GOT3 (cell line): ENCODE data around the gene ADGRA1.
"Not testable (repeated sequence)": the region's sequence is repeated elsewhere in the genome, so short reads cannot be mapped to it uniquely, and the experiment has no call there.

ENCODE experiments used
- DNase-seq: peaks from one replicate; lab custom pipeline; 2025; ENCODE audit warnings: mixed read lengths; lab: John Stamatoyannopoulos, UW

ADGRA1 gene

DNA sequence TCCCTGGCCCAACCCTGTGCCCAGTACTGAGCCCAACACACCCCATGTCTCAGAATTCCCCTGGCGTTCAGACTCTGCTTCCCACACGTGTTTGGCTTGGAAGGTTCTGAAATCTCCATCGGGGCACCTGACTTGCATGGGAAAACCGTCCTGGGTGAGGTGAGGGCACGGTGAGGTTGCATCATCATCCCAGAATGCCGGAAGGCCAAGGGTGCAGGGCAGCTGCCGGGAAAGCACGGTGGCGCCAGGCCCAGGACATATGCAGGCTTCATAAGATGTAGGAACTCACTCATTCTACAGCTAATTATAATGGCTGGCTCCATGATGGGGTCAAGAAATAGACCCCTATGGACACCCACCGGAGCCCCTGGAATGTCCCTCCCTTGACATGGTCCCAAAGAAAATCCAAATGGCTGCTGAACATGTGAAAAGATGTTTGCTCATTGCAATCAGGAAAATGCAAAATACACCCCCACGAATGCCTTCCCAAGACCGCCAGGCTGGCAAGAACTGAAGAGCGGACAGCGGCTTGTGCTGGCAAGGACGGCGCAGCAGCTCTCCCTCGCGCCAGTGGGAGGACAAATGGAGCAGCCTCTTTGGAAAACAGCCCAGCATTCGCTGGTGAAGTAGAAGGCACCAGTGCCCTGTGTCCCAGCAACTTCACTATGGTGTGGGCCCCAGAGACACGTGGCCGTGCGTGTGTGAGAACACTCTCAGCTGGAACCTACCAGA lies 74.6 kb downstream of the ADGRA1 start:
- DNase-seq = no peak

DNA sequence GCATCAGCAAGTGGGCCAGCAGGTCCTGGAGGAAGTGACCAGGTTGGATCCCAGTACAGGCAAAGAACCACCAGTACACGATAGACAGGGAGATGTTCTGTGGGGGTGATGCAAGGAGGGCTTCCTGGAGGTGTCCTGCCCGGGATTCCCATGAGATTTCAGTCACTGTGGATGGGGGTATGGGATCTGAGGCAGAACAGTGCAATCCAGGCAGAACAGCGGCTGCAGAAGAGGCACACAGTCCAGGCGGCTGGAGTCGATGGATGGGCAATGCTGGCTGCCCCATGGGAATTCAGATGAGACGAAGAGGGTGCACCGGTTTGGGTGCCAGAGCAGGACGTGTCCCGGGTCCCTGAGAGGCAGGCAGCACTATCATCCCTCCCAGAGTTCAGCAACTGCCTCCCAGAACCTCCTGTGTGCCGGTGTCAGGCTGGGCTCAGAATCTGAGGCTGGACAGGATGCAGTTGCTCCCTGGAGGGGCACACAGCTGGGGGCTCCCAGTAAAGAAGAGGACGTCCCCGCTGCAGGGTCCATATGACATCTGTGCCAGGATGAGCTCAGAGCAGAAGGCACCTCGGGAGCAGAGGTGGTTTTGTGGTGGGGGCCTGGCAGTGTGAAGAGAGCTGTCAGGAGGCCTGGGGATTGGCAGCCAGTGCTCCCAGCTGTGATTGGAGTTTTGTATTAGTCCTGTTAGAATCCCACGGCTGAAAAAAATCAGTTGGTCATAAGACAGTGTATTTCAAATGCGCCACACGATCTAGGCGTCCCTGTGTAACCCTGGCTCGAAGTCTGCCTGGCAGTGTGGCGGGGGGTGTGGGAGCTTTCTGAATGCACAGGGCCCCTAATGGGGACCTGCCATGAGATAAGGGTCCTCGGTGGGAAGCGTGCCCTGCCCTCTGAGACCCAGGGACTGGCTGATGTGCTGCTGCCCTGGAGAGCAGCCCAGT lies 75.5 kb downstream of the ADGRA1 start:
- no peak for DNase-seq

DNA sequence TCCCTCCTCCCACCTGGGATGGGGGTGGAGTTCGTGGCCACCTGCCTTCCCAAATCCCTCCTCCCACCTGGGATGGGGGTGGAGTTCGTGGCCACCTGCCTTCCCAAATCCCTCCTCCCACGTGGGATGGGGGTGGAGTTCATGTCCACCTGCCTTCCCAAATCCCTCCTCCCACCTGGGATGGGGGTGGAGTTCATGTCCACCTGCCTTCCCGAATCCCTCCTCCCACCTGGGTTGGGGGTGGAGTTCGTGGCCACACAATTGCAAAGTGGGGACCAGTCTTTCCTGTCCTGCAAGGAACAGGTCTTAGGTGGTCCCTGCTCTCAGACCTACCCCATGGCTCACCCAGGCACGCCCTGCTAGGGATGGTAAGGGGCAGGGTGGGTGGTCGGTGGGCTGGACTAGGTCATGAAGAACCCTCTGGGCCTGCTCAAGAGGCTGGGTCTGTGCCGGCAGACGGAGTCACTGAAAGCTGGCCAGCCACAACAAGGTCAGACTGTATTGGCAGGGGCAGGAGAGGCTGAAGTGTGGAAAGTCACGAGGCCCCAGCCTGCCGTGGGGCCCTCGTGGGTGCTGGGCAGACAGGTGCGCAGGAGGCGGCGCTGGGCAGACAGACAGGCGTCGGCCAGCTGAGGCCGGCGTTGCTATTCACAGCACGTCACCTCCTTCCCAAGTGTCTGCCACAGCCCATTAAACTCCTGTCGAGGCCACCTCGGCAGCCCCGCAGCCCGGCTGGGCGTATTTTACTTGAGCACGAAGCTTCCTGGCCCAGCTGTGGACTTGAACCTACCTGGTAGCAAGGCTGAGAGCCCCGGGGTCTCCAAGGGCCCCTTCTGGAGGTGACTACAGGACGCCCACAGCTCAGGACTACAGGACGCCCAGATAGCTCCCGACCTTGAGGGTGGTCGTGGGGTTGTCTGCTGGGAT lies 76.4 kb downstream of the ADGRA1 start:
- no peak for DNase-seq

DNA sequence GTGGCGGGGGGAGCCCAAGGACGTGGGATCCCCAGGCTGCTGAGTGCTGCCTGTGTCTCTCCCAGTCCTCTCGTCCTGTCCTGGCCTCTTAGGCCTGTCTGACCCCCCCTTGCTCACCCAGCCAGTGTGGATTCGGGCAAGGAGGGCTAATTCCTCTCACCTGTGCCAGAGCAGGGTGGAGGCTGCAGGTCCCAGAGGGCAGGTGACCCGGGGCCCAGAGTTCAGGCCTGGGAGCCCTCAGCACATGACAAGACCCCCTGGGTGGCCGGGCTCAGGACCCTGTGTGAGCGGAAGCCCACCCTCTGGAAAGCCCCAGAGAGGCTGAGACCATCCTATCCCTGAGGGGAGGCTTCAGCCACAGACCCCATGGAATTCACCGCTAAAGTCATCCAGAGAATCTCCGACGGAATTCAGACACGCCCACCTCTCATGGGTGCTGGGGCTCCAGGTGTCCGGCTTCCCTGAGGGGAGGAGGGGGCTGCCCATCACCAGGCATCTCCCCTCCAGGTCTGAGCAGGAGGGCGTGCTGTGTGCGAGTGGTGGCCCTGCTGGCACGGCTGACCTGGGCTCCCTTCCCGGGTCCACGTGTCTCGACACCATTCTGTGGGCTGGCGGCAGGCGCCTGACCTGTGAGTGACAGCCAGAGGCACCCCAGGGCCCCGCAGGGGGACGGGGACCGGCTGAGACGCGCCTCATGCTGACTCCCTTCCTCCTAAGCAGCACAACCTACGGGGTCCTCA lies 77.3 kb downstream of the ADGRA1 start:
- no peak for DNase-seq

DNA sequence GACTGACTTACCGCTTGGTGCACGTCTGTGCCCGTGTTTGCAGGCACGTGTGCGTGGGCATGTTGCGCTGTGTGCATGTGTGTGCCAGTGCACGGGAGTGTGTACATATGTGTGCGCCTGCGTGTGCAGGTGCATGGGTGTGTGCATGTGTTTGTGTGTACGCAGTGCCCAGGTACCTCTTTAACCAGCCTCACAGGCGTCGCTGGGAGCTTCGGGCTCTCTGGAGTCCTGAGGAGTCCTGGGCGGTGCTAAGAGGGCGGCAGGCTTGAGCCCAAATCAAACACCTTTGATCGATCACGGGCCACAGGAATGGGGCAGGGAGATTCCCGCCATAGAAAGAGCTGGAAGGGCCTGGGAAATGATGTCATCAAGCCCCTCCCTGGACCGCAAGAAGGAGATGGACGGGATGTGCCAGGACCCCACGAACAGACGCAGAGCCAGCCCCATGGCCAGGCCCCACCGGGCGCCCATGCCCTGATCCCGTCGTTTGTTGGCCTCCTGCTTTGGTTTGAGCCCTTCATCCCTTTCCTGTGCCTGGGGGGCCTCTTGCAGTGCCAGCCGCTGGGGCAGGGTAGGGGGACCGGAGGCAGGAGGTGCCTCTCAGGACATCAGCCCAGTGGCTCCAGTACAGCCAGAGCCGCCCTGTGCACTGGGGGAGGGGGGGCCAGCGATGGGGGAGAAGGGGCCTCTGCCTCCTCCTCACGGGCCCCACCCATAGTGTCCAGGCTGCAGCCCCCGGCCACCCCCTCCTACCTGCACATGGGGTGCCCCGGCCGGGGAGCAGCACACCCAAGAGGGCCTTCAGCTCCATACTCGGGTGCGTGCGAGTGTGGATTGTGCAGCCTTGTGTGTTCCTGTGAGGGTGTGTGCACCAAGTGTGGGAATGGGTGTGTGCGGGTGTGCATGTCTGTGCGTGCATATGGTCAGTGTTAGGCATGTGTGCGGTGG lies 78.1 kb downstream of the ADGRA1 start:
- no peak for DNase-seq

DNA sequence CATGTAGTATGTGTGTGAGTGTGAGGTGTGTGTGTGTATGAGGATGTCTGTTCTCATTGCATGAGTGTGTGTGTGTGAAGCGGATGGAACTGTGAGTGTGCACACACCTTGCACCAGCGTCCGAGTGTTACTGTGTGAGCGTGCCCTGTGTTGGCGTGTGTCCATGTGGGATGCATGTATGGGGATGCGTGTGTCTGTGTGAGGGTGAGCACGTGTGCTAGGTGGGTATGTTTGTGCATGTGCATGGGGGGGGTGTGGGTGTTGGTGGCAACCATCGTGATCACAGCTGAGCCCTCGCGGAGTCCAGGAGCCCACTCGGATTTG lies 78.7 kb downstream of the ADGRA1 start:
- no peak for DNase-seq

DNA sequence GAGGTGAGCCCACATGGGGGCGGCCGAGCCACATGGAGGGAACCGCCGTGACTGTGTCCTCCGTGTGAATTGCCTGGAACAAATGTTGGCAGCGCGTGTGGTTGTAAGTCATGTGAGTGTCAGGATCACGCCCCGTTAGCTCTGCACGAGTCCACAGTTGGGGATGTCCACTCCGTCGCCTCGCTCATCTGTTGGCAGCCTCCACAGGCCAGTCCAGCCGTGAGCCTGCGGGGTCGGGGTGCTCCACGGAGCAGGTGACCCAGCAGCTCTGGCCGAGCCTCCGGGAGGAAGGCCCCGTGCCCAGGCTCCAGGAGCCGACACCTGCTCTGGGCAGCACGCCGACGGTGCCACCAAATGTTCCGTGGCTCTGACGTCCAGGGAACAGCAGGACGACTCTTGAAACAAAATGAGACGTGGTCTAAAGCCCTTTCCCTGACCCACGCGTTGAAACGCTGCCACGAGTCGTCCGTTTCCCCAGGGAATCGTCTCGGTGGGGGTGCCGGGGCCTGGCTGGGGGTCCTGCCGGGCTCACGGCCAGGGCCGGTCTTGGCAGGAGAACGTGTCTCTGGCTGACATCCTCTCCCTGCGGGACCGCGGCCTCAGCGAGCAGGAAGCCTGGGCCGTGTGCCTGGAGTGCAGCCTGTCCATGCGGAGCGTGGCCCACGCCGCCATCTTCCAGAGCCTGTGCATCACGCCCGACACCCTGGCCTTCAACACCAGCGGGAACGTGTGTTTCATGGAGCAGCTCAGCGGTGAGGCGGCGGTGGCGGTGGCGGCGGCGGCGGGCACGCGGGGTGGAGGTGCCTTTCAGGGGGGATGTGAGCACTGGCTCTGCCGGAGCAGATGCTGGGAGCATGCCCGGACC lies 79.3 kb downstream of the ADGRA1 start:
- no peak for DNase-seq

DNA sequence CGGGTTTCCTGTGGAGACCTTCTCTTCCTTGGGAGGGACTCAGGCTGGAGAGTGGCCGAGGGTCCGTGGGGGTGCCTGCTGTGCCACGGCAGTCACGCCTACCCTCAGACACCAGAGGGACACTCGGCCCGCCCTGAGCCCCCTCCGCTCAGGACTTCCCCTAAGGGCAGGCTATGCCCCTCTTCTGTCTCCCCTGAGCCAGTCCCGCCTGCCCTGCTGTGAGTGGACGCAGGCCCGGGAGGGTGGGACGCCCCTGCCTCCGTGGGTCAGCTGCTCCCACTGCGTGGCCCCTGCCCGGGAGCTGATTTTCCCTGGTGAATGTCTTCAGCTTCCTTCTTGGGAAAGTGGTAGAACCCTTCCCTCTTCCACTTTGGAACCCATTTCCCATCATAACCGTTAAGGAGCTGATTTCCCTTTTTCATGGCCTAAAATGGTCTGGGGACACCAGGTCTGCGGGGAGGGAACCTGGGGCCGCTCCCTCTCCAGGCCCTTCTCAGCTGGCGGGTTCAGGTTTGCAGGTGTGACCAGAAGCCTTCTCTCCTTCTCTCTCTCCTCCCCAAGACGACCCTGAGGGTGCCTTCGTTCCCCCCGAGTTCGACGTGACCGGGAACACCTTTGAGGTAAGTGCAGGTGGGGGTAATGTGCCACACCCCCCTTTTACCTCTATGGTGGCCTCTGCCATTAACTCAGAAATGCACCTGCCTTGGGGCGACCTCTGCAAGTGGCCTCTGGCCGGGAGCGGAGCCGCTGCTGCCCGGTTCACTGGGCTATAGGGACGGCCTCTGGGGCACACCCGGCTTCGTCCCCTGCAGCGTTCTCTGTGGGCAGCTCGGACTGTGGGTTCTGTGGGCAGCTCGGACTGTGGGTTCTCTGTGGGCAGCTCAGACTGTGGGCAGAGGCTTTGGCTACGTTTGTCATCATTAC lies 80.2 kb downstream of the ADGRA1 start:
- DNase-seq = no peak

DNA sequence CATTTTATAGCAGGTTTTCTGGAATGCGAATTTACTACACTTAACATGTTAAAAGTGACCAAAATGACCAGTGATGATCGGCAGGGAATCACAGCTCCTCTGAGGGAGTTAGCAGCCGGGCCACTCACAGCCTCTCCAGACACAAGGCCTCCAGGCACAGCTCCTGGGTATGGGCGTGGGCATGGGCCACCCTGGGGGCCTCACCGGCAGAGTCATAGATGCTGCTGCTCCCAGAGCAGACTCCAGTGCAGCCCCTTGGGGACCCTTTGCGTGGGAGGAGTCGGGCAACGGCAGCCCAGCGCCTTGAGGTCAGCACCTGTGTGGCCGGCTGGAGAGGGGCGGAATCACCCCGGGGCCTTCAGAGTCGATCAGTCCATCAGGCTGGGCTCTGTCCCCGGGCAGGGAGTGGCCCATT lies 80.9 kb downstream of the ADGRA1 start:
- no peak for DNase-seq

DNA sequence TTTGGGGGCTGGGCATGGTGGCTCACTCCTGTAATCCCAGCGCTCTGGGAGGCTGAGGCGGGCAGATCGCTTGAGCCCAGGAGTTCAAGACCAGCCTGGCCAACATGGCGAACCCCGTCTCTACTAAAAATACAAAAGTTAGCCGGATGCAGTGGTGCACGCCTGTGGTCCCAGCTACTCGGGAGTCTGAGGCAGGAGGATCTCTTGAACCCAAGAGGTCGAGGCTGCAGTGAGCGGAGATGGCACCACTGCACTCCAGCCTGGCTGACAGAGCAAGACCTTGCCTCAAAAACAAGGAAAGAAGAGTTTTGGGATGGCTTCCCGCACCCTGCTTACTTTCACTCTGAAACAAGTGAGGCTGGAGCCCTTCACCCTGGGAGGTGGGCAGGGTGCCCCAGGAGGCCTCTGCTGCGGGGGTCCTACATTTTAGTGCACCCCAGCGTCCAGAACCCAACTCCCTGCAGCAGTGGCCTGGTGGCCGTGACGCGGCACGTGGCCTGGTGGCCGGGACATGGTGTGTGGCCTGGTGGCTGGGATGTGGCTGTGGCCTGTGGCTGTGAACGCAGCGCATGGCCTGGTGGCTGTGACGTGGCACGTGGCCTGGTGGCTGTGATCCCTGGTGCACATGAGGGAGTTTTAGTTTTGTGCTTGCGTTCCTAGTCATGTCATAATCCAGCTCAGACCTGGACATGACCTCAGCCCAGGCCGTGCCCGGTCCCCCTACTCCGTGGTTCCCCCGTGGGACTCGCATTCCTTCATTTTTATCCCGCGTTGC lies 81.6 kb downstream of the ADGRA1 start:
- no peak for DNase-seq

DNA sequence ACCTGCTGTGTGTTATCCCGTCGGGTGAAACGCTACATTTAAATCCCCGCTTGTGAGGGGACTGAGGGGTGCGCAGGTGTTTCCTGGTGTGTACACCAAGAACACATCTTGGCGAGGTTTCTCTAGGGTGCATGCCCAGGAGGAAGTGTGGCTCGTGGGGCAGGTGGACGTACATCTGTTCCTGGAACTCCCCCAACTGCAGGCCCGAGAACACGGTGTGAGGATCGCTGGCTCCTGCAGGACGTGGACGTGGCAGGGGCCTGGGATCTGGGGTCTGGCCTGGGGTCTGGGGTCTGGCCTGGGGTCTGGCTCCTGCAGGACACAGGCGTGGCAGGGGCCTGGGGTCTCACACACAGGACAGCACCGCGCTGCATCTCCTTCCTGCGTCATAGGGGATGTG lies 82.4 kb downstream of the ADGRA1 start:
- DNase-seq = no peak

DNA sequence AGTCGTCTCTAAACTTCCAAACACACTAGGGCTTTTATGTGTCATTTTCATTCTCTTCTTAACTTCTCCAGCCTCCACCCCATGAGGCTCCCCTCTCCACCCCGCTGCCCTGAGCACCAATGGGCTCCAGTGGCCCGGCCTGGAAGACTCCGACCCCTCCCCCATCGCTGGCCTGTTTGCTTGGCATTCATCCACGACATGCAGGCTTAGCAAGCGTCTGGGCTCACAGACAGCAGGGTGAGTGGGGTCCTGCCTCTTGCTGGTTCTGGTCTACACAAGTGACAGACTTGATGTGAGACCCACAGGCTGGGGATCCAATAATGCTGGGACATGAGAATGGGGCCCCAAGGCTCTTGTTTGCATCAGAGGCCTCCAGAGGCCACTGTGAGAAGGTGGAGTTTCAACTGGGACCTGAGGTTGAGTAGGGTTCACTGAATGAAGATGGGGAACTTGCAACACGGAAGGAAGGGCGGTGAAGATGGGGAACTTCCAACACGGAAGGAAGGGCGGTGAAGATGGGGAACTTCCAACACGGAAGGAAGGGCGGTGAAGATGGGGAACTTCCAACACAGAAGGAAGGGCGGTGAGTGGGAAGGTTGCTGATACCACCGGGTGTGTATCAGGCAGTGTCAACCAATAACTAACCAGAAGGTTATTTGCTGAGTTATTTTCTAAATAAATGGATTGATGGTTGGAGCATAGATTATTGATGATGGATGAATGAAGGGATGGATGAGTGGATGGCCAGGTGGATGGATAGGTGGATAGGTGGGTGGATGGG lies 86.3 kb downstream of the ADGRA1 start:
- DNase-seq = no peak

DNA sequence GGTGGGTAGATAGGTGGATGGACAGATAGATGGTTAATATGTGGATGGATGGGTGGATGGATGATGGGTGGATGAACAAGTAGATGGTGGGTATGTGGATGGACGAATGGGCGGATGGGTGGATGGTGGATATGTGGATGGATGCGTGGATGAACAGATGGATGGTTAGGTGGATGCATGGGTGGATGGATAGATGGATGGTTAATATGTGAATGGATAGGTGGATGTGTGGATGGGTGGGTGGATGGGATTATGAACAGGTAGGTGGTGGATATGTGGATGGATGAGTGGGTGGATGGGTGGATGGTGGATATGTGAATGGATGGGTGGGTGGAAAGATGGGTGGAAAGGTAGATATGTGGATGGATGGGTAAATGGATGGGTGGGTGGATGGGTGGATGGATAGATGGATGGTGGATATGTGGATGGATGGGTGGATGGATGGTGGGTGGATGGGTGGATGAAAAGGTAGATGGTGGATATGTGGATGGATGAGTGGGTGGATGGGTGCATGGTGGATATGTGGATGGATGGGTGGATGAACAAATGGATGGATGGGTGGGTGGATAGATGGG lies 87.1 kb downstream of the ADGRA1 start:
- DNase-seq = no peak

DNA sequence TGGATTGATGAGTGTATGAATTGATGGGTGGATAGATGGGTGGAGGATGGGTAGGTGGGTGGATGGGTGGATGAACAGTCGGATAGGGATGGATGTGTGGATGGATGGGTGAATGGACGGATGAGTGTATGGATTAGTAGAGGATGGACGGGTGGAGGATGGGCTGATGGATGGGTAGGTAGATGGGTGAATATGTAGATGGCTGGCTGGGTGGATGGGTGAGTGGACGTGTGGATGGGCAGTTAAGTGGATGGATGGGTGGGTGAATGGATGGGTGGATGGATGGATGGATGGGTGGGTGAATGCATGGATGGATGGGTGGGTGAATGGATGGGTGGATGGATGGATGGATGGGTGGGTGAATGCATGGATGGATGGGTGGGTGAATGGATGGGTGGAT lies 87.9 kb downstream of the ADGRA1 start:
- DNase-seq = not testable (repeated sequence)

DNA sequence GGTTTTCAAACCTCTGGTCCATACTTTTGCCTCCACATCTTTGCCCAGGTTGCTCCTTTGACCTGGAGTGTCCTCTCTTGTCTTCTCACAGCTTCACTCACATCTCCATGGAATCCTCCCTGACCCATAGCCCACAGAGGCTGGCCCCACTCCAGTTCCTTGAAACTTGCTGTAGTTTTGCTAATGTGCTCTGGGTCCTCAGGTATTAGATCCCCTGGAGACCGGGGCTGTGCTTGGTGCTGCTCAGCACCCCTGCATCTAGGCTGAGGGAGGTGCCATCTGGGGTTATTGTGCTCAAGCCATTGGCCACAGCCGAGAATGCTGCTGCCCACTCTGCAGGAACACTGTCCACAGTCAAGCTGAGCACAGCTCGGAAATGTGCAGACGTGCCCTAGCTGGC lies 88.8 kb downstream of the ADGRA1 start:
- no peak for DNase-seq

DNA sequence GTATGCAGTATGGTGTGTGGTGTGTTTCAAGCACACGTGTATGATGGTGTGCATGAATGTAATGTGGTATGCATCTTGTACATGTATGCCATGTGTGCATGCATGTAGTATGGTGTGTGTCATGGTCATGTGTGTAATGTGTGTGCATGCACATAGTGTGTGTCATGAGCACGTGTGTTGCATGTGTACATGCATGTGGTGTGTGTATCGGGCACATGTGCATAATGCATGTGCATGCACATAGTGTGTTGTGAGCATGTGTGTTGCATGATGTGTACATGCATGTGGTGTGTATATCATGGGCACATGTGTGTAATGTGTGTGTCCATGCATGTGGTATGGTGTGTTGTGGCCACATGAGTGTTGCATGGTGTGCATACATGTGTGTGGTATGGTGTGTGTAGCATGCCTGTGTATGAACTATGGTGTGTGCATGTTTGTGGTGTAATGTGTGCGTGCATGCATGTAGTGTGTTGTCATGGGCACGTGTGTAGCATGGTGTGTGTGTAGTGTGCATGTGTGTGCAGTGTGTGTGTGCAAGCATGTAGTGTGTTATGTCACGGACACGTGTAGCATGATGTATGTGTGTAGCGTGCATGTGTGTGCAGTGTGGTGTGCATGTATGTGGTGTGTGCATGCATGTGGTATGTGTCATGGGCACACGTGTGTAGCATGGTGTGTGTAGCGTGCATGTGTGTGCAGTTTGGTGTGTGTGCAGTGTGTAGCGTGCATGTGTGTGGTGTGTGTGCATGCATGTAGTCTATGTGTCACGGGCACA lies 89.8 kb downstream of the ADGRA1 start:
- DNase-seq = no peak
